ENCODE measurements around the gene NOXO1.
A peak's percentile ranks its signal among the peaks of the same experiment; 100 is the strongest.

Gene NOXO1

DNA sequence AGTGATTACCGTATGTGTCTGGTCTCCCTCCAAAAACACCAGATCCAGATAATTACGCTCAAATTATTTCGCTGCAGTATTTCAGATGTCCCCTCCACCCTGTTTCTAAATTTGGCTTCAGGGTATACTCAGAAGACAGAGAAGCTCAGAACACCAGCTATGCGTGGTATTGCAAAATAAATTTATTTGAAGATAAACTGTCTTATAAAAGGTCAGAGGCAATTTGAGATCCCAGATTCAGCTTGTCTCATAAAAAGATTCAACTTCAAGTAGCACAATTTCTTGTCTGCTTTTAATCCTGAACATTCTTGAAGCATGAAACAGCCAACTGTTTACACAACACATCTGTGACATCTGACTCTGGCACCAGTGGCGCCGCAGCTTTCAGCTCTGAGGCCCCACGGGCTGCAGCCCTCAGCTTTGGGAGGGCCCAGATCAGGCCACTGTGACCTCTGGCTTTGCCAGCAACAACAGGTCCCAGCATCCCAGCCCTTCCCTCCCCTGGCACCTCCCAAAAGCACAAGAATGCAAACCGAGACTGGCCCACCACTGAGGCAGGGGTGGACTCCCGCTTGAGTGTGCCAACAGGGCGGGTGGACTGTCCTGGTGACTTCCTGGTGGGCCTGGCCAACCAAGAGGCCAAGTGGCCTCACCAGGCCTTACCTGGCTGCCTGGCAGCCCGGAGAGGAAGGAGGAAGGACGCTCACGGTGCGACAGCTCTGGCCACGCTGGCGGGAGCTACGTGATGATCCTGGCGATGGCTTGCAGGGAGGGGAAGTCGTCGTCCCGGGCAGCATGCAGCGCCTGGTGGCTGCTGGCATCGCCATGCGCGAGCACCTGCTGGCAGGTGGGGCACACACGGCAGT lies 16.5 kb upstream of the NOXO1 start:
- no peak for DNase-seq

DNA sequence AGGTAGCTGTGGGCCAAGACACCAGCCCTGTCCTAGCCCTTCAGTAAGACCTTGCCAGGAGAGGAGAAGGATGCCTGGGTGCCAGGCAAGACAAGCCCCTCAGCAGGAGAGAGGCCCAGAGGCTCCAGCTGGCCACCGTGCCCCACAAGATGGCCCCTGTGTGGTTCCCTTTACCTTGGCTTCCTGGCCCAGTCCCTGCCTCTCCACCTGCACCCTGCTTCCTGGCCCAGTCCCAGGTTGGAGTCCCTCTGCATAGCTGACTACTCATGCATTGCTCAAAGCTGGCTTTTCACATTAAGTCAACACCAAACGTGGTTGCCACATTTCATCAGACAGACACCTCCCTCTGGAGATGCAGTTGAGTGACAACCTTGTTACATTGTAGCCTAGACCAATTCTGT lies 12.5 kb upstream of the NOXO1 start:
- no peak for DNase-seq

GRCh38 chr16:1992704-1993317 lies 11.5 kb upstream of the NOXO1 start:
- DNase-seq, result no peak

GRCh38 chr16:1991948-1992703 lies 10.9 kb upstream of the NOXO1 start:
- peak; percentile 94 to 98 for DNase-seq

DNA sequence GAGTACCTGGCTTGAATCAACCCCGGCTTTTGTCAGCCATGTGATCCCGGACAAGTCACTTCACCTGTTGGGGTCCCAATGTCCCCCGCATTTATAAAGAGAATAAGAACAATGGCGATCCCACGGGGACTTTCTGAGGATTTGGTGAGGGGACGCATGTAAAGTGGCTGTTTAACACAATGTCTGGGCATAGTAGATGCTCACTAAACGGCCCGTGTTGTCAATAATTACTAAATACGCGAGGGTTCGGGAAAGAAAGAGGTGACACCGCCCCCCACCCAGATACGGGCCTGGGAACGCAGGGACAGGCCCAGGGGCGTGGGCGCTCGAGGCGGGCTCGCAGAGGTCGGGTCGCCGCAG lies 10.3 kb upstream of the NOXO1 start:
- no peak for DNase-seq

DNA sequence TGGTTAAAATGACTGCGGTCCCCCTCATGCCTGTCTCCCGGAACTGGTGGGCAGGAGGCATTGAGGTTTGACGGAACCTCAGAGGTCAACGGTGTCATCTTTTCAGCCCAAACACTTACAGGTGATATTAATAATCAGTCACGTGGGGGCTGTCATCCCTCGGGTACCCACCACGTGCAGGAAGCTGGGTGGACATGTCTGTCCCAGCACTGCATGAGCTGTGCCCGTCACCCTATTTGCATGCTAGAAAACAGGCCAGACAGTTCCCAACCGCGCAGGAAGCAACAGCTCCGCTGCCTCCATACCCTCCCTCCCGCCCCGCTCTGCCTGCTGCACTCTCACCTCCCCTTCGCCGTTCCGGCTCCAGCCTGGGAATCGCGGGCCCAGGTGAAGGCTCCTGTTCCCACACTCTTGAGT lies 9.9 kb upstream of the NOXO1 start:
- no peak for DNase-seq

GRCh38 chr16:1990351-1991134 lies 9.3 kb upstream of the NOXO1 start:
- DNase-seq, result no peak

DNA sequence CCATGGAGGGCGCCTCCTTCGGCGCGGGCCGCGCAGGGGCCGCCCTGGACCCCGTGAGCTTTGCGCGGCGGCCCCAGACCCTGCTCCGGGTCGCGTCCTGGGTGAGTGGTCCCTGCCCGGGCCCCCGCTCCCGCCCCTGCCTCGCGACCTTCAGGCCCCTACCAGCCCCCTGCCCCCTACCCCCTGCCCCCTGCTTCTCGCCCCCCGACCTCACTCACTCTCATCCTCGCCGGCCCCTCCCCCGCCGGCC lies 8.8 kb upstream of the NOXO1 start:
- DNase-seq, result no peak

GRCh38 chr16:1989209-1990100 lies 8.2 kb upstream of the NOXO1 start, which contains the start of gene SYNGR3:
SYNGR3 (plus strand) TSS chr16:1989970; CDS start chr16:1990103, 133 bp downstream.
- DNase-seq, result no peak

DNA sequence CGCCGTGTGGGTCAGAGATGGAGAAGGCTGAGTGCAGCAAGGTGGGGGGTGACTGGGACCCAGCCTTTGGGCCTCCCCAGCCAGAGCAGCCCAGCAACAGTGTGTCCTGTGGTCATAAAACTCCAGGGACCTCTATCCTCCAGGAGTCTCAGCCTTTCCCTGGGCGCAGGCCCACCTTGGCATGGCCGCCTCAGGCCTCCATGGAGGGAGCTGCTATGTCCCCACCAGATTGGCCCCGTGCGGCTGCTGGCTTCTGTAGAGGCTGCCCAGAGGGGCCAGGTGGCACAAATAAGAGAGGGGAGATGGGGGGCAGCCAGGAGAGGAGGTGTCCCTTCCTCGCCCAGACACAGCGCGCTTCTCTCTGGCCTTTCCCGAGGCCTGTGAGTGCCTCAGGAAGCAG lies 5.9 kb upstream of the NOXO1 start:
- DNase-seq, result no peak

GRCh38 chr16:1985466-1986150 lies 4.3 kb upstream of the NOXO1 start:
- no peak for DNase-seq

DNA sequence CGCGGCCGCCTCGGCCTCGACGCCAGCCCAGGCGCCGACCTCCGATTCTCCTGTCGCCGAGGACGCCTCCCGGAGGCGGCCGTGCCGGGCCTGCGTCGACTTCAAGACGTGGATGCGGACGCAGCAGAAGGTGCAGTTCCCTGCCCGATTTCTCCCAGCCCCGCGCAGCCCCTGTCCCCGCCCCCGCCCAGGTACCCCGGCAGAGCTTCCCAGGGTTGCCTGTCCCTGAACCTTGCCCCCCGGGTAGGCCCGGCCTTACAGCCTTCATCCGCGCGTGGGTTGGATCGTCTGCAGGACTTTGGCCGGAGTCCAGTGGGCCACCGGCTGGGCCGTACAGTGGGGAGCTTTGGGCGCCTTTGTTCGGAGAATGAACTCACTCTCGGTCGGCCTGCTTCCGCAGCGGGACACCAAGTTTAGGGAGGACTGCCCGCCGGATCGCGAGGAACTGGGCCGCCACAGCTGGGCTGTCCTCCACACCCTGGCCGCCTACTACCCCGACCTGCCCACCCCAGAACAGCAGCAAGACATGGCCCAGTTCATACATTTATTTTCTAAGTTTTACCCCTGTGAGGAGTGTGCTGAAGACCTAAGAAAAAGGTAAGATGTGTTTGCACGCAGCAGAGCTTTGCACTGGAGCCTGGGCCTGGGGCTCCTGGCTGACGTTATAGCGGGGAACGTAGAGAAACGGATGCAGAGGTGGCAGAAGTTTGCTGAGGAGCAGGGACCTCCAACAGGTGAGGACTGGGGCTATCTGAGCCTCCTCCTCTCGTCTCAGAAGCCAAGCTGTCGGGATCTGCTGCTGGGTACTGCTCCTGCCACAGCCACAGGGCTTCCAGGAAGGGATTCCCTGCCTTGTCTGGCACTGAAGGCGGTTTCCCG lies 3.3 kb upstream of the NOXO1 start:
- no peak for DNase-seq

GRCh38 chr16:1983544-1984346 lies 2.5 kb upstream of the NOXO1 start, which contains the start of gene GFER:
GFER (plus strand) TSS chr16:1984193; CDS start chr16:1984219, 26 bp downstream.
- peak; percentile 71 to 72 for DNase-seq

DNA sequence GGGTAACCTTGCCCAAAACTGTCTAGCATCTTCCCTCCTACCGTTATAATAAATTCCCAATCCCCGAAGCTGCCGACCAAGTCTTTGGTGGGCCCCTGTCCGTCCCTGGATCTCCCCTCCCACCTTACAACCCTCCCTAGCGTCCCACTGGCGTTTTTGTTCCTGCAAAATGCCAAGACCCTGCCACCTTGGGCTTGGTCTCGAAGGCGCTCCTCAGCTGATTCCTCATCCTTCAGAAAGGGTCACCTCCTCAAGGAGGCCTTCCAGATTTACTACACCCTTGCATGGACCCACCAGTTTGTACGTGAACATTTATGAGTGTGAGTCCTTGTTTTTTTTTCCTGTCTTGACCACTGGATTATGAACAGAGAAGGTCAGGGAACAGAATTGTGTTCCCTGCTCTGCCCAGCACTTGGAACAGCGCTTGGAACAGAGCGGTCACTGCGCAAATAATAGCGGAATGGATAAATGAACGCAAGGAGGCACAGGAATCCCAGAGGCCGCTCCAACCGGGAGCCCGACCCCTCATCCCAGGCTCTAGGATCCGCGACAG lies 1.8 kb upstream of the NOXO1 start:
- no peak for DNase-seq

GRCh38 chr16:1982013-1982433 lies 754 bp upstream of the NOXO1 start:
- DNase-seq, result no peak

DNA sequence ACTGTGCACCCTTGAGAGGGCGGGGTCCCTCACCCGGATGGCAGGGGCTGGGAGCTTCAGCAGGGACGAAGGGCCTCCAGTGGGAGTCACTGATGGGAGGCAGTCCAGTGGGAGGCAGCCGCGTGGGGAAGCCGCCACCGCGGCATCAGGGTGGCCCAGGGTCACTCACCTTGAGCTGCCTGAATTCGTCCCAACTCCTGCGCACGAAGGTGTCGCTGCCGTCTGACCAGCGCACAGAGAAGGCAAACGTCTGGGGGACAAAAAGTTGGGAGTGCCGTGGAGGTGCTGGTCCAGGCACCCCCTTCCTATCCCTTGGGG lies 540 bp downstream of the NOXO1 start:
- DNase-seq, result no peak

GRCh38 chr16:1980030-1980769 lies 1.1 kb downstream of the NOXO1 start:
- no peak for DNase-seq

DNA sequence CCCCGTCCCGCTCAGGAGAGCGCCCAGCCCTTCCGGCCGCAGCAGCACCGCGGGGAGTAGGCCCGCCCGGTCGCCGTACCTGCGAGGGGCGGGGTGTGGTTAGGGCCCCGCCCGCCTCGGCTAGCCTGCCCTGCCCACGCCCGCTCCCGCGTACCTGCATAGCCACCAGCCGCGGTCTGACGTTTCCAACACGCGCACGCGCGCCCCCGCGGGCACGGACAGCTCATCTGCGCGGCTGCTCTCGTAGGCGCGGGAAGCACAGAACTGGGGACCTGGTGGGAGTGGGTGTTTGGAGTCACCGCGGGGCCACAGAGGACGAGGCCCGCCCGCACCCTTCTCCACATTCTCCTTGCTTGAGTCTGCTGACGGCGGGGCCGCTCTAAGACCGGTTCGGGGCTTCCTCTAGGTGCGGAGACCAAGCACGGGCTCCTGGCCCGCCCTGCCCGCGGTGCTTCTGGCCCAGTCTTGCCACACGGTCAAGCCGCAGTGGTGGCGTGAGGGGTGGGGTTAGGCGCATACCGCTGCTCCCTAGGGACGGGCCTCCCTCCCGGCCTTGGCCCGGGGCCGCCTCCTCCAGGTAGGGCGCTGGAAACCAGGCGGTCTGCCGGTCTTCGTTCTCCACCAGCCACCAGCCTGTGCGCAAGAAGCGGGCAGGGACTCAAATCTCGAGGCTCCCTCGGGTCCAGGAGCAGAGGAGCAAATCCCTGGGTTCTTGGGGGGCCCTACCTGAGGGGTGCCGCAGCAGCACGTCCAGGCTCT lies 1.8 kb downstream of the NOXO1 start:
- DNase-seq, result no peak
